Osteoblast (primary cell): Measurements from ENCODE around the gene LGALS16. TPM values are rescaled to one million over a fixed set of nuclear protein-coding genes. Genes with fewer than 3 reads are reported as not detected.

Experiments
- DNase-seq: peaks from one replicate; pipeline ENCODE4 v3.0.0; 2011; ENCODE audit warnings: low spot score, mixed read lengths; ENCODE audit not compliant: insufficient read length; ENCODE audit errors: missing footprints
- H2AFZ ChIP-seq: 2 replicates; pipeline ENCODE4 v1.6.0; 2011; ENCODE audit warnings: mild to moderate bottlenecking, low read length
- H3K27ac ChIP-seq: 2 replicates; pipeline ENCODE4 v1.5.1; 2011; ENCODE audit warnings: mild to moderate bottlenecking, low read depth, low read length, moderate library complexity
- H3K27me3 ChIP-seq: 2 replicates; pipeline ENCODE4 v1.6.0; 2012; ENCODE audit warnings: mild to moderate bottlenecking, control low read depth, inconsistent platforms, low read length, moderate library complexity; ENCODE audit not compliant: insufficient read depth
- H3K36me3 ChIP-seq: 2 replicates; pipeline ENCODE4 v1.5.1; 2011; ENCODE audit warnings: mild to moderate bottlenecking, low read length, control low read depth, moderate library complexity; ENCODE audit not compliant: insufficient read depth
- H3K4me1 ChIP-seq: 2 replicates; pipeline ENCODE4 v1.5.1; 2011; ENCODE audit warnings: mild to moderate bottlenecking, low read length, control low read depth, moderate library complexity; ENCODE audit not compliant: insufficient read depth
- H3K4me2 ChIP-seq: 2 replicates; pipeline ENCODE4 v1.6.0; 2011; ENCODE audit warnings: mild to moderate bottlenecking, low read length; ENCODE audit not compliant: insufficient read depth
- H3K4me3 ChIP-seq: fragments of 200-600 bp; sonication (generic); 3 replicates; pipeline ENCODE4 v1.5.1; 2012; ENCODE audit warnings: mild to moderate bottlenecking, low read length, inconsistent platforms; ENCODE audit not compliant: insufficient read depth
- H3K79me2 ChIP-seq: 2 replicates; pipeline ENCODE4 v1.6.0; 2012; ENCODE audit warnings: mild to moderate bottlenecking, low read length, control low read depth, inconsistent platforms; ENCODE audit not compliant: insufficient read depth
- H3K9me3 ChIP-seq: 2 replicates; pipeline ENCODE4 v1.5.1; 2011; ENCODE audit warnings: low read depth, low read length, control low read depth
- H4K20me1 ChIP-seq: 2 replicates; pipeline ENCODE4 v1.6.0; 2012; ENCODE audit warnings: mild to moderate bottlenecking, low read length, control low read depth; ENCODE audit not compliant: insufficient read depth
- total RNA-seq: library from RNA; depleted of rRNA; stranded (reverse); fragments of >200 nt; gene quantifications from 2 replicates; pipeline ENCODE4 v1.2.3, GENCODE V29; 2012
- TF ChIP-seq, protein P1 (sequence below): IDR thresholded peaks from 2 replicates; pipeline ENCODE4 v1.5.1; 2011; ENCODE audit warnings: mild to moderate bottlenecking, low read depth, low read length, moderate library complexity; ENCODE audit errors: extremely low read depth

Gene LGALS16, protein sequence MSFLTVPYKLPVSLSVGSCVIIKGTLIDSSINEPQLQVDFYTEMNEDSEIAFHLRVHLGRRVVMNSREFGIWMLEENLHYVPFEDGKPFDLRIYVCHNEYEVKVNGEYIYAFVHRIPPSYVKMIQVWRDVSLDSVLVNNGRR
- total RNA-seq, result not detected in 2 replicates

DNA sequence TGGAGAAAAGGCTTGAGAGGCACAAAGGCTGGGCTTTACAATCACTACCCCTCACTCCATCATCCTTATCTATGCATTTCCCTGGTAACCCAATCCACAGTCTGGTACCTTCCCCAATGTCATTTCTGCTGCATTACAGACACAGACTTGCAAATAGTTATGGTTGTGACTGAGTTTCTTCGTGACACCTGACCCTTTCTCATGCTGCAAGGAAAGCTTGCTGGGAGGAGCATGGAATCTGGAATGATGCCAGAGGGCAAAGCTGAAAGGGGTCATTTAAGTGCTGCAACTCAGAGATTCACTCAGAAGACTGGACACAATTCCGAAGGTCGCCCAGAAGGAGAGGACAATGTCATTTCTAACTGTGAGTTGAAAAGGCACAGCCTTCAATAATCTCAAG, at the start of gene LGALS16:
LGALS16 (plus strand) TSS at position 301 of the 400 bp plus-strand sequence; CDS start at position 350, 49 bp downstream.
- Histone ChIP-seq H3K27me3 (no peaks in the 10 kb centered on the region), H3K27ac (no peak within 1 kb of the TSS), H3K4me2 (no peak within 1 kb of the TSS), H3K9me3 (no peaks in the 10 kb centered on the region), H3K4me3 (no peak within 1 kb of the TSS), H3K36me3 (no peaks in the 10 kb centered on the region), H4K20me1 (no peaks in the 10 kb centered on the region), H3K4me1 (no peaks in the 10 kb centered on the region), H3K79me2 (no peaks in the 10 kb centered on the region), H2AFZ (no peak within 1 kb of the TSS)
- TF ChIP-seq, protein P1, sequence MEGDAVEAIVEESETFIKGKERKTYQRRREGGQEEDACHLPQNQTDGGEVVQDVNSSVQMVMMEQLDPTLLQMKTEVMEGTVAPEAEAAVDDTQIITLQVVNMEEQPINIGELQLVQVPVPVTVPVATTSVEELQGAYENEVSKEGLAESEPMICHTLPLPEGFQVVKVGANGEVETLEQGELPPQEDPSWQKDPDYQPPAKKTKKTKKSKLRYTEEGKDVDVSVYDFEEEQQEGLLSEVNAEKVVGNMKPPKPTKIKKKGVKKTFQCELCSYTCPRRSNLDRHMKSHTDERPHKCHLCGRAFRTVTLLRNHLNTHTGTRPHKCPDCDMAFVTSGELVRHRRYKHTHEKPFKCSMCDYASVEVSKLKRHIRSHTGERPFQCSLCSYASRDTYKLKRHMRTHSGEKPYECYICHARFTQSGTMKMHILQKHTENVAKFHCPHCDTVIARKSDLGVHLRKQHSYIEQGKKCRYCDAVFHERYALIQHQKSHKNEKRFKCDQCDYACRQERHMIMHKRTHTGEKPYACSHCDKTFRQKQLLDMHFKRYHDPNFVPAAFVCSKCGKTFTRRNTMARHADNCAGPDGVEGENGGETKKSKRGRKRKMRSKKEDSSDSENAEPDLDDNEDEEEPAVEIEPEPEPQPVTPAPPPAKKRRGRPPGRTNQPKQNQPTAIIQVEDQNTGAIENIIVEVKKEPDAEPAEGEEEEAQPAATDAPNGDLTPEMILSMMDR, result no peak
- no peak for DNase-seq

DNA sequence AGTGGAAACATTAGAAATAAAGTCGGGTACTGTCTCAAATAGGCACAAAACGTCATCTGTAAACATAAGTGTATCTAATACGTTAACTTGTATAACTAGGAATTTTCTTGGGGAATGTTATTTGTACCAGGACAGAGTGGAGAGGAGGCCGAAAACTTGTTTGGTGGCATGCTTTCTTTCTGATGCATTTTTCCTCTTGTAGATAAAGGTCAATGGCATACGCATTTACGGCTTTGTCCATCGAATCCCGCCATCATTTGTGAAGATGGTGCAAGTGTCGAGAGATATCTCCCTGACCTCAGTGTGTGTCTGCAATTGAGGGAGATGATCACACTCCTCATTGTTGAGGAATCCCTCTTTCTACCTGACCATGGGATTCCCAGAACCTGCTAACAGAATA, 48.7 kb upstream of the LGALS16 start:
- H3K27me3 ChIP-seq, result no peaks in the 10 kb centered on the region
- no peak overlapping the region for H3K4me2 ChIP-seq
- no peak overlapping the region for H2AFZ ChIP-seq
- H3K27ac ChIP-seq, result no peak overlapping the region
- H3K9me3 ChIP-seq, result no peaks in the 10 kb centered on the region
- no peaks in the 10 kb centered on the region for H3K79me2 ChIP-seq
- no peaks in the 10 kb centered on the region for H3K36me3 ChIP-seq
- H3K4me1 ChIP-seq, result no peaks in the 10 kb centered on the region
- TF ChIP-seq, protein P1, result no peak
- no peak for DNase-seq
- no peak overlapping the region for H3K4me3 ChIP-seq
- peaks cover 3% of the 10 kb centered on the region for H4K20me1 ChIP-seq

DNA sequence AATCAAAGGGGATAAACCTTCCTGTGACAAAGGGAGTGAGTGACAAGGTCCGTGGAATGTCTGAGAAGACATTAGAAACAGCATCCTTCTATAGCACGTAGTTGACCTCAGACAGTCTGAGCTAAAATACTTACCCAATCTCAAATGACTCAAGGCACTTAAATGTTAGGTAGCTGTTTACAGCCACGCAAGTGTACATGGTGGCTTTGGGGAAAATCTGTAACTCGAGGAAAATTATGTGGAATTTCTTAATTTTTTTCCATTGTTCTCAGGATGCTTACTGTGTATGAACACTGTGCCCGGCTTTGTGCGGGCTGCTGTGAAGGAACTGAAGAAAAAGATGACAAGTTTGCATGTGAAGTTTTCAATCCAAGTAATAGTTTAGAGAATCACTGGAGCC, 48.2 kb upstream of the LGALS16 start:
- no peaks in the 10 kb centered on the region for H3K79me2 ChIP-seq
- H4K20me1 ChIP-seq, result peaks cover 1% of the 10 kb centered on the region
- TF ChIP-seq, protein P1, result no peak
- no peaks in the 10 kb centered on the region for H3K27me3 ChIP-seq
- H3K4me2 ChIP-seq, result no peak overlapping the region
- no peaks in the 10 kb centered on the region for H3K36me3 ChIP-seq
- no peaks in the 10 kb centered on the region for H3K4me1 ChIP-seq
- no peak overlapping the region for H3K27ac ChIP-seq
- H3K4me3 ChIP-seq, result no peak overlapping the region
- no peaks in the 10 kb centered on the region for H3K9me3 ChIP-seq
- no peak overlapping the region for H2AFZ ChIP-seq
- DNase-seq, result no peak

DNA sequence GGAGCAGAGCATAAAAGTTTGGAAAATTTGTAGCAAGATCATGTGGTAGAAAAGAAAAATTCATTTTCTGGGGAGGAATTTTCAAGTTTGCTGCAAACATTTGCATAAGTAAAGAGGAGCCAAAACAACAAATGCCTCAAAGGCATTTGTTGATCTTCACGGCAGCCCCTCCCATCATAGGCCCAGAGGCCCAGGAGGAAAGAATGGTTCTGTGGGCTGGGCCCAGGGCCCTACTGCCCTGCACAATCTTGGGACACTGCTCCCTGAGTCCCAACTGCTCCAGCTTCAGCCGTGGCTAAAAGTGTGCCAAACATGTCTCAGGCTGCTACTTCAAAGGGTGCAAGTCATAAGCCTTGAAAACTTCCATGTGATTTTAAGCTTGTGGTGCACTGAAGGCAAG, 42.1 kb upstream of the LGALS16 start:
- TF ChIP-seq, protein P1, result no peak
- no peaks in the 10 kb centered on the region for H4K20me1 ChIP-seq
- no peak overlapping the region for H3K27ac ChIP-seq
- no peaks in the 10 kb centered on the region for H3K27me3 ChIP-seq
- H2AFZ ChIP-seq, result no peak overlapping the region
- H3K79me2 ChIP-seq, result no peaks in the 10 kb centered on the region
- H3K4me1 ChIP-seq, result no peaks in the 10 kb centered on the region
- no peaks in the 10 kb centered on the region for H3K9me3 ChIP-seq
- H3K36me3 ChIP-seq, result no peaks in the 10 kb centered on the region
- no peak overlapping the region for H3K4me3 ChIP-seq
- no peak for DNase-seq
- H3K4me2 ChIP-seq, result no peak overlapping the region
